Neural crest cell (in vitro differentiated cells): ENCODE data around the gene RPS19. TPM values are rescaled to one million over a fixed set of nuclear protein-coding genes. Genes with fewer than 3 reads are reported as not detected.

Experiments used
- DNase-seq: peaks from one replicate; pipeline ENCODE4 v3.0.0; 2021; ENCODE audit warnings: low read depth, mixed read lengths, low spot score
- H3K27ac Mint-ChIP-seq: one replicate; pipeline ENCODE4 v1.8.0; 2021; ENCODE audit warnings: mild to moderate bottlenecking, mixed read lengths; ENCODE audit not compliant: unreplicated experiment
- H3K27me3 Mint-ChIP-seq: 2 replicates; pipeline ENCODE4 v1.8.0; 2021; ENCODE audit warnings: low read depth, mild to moderate bottlenecking, mixed read lengths
- H3K36me3 Mint-ChIP-seq: 2 replicates; pipeline ENCODE4 v1.8.0; 2021; ENCODE audit warnings: low read depth, mild to moderate bottlenecking, mixed read lengths
- H3K4me1 Mint-ChIP-seq: 2 replicates; pipeline ENCODE4 v1.8.0; 2021; ENCODE audit warnings: mixed read lengths
- H3K4me3 Mint-ChIP-seq: one replicate; pipeline ENCODE4 v1.8.0; 2021; ENCODE audit warnings: mild to moderate bottlenecking, mixed read lengths
- H3K9me3 Mint-ChIP-seq: 2 replicates; pipeline ENCODE4 v1.8.0; 2021; ENCODE audit warnings: mixed read lengths
- long read RNA-seq: library from polyadenylated mRNA; unstranded; transcript quantifications from one replicate; pipeline ENCODE4 v2.0.0, GENCODE V29; 2020
- total RNA-seq: library from RNA; stranded (reverse); gene quantifications from 2 replicates; pipeline ENCODE4 v1.2.1, GENCODE V29; 2021
- TF ChIP-seq, protein P1 (sequence below): fragments of 200-600 bp; sonication (generic); conservative IDR thresholded peaks from 2 replicates; pipeline ENCODE4 v1.5.0; 2021; ENCODE audit warnings: antibody characterized with exemption, mild to moderate bottlenecking

The RPS19 gene
- total RNA-seq: 2,492 and 2,613 TPM in 2 replicates
- long read RNA-seq, transcript RPS19-206 (6 exons, 2,359 nt): major isoform, 991 of 1,026 reads
- long read RNA-seq, partial matches to known transcripts: 32 of 1,026 reads
- long read RNA-seq, other reads (novel, unspliced or antisense): 2 of 1,026 reads

DNA sequence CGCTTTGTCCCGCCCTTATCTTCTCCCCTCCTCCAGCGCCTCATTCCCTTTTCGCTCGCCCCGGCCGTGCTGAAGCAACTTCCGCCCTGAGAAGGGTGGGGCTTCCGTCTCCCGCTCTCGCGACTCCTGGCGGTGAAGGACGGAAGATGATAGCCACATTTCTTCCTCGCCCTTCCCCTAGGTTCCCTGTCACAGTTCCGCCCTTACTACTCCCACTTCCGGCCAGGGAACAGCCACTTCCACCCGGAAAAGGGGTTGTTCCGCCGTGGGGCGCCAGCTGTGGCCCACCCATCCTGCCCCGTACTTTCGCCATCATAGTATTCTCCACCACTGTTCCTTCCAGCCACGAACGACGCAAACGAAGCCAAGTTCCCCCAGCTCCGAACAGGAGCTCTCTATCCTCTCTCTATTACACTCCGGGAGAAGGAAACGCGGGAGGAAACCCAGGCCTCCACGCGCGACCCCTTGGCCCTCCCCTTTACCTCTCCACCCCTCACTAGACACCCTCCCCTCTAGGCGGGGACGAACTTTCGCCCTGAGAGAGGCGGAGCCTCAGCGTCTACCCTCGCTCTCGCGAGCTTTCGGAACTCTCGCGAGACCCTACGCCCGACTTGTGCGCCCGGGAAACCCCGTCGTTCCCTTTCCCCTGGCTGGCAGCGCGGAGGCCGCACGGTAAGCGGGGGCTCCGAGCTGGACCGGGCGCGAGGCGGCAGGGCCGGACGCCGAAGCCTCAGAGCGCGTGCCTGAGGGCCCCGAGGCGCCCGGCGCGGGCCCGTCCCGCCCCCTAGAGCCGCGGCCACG lies at the start of gene RPS19:
RPS19 (plus strand) TSS at position 638 of the 801 bp plus-strand sequence. CDS start 520 bp downstream, outside the sequence.
- TF ChIP-seq, protein P1, sequence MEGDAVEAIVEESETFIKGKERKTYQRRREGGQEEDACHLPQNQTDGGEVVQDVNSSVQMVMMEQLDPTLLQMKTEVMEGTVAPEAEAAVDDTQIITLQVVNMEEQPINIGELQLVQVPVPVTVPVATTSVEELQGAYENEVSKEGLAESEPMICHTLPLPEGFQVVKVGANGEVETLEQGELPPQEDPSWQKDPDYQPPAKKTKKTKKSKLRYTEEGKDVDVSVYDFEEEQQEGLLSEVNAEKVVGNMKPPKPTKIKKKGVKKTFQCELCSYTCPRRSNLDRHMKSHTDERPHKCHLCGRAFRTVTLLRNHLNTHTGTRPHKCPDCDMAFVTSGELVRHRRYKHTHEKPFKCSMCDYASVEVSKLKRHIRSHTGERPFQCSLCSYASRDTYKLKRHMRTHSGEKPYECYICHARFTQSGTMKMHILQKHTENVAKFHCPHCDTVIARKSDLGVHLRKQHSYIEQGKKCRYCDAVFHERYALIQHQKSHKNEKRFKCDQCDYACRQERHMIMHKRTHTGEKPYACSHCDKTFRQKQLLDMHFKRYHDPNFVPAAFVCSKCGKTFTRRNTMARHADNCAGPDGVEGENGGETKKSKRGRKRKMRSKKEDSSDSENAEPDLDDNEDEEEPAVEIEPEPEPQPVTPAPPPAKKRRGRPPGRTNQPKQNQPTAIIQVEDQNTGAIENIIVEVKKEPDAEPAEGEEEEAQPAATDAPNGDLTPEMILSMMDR: peak; percentile 69
- H3K9me3 Mint-ChIP-seq: no peaks in the 10 kb centered on the region
- peak; percentile 99 for DNase-seq
- peaks cover 42% of the 10 kb centered on the region for H3K4me1 Mint-ChIP-seq
- peak within 1 kb of the TSS; percentile 99 for H3K27ac Mint-ChIP-seq
- H3K4me3 Mint-ChIP-seq: peak within 1 kb of the TSS; percentile 94
- peaks cover 37% of the 10 kb centered on the region for H3K27me3 Mint-ChIP-seq
- peaks cover 30% of the 10 kb centered on the region for H3K36me3 Mint-ChIP-seq

DNA sequence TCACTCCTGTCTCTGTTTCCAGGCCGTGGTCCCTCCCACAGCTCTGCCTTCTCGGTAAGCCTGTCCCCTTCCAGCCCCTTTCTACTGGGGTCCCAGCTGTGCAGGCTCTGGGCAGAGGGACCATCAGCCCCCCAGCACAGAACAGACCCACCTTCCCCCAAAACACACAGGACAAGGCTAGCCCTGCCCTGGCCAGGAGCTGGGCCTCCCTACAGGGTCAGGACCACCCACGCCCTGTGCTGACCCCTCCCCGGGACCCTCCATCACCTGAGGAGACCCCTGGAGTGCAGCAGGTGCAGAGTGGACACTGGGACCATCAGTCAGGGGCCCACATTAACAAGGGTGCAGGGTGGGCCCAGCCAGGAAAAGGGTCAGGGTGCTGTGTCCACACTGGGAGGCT lies 49.8 kb upstream of the RPS19 start:
- H3K9me3 Mint-ChIP-seq: no peaks in the 10 kb centered on the region
- no peaks in the 10 kb centered on the region for H3K36me3 Mint-ChIP-seq
- no peak overlapping the region for H3K4me3 Mint-ChIP-seq
- peaks cover 48% of the 10 kb centered on the region for H3K27me3 Mint-ChIP-seq
- H3K27ac Mint-ChIP-seq: no peak overlapping the region
- TF ChIP-seq, protein P1: no peak
- no peaks in the 10 kb centered on the region for H3K4me1 Mint-ChIP-seq
- no peak for DNase-seq

DNA sequence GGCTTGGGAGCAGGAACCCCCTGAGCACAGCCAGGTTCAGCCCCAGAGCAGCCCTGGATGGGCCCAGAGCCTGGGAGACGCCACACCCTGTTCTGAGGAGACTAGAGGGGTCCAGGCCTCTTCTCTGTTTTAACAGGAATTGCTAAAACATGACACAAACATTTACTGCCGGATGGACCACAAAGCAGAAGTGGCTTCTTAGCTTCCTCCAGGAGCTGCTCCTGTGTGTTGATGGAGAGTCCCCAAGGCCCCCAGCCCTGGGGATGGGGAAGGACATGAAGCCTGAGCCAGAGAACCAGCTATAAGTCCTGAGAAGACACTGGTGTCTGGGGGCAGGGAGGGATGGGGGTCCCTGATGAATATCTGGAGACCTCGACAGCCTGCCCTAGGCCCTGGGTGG lies 49.0 kb upstream of the RPS19 start:
- Mint-ChIP-seq H3K9me3 (no peaks in the 10 kb centered on the region), H3K27me3 (peaks cover 48% of the 10 kb centered on the region), H3K27ac (no peak overlapping the region), H3K4me1 (no peaks in the 10 kb centered on the region), H3K4me3 (no peak overlapping the region), H3K36me3 (no peaks in the 10 kb centered on the region)
- no peak for DNase-seq
- TF ChIP-seq, protein P1: no peak

DNA sequence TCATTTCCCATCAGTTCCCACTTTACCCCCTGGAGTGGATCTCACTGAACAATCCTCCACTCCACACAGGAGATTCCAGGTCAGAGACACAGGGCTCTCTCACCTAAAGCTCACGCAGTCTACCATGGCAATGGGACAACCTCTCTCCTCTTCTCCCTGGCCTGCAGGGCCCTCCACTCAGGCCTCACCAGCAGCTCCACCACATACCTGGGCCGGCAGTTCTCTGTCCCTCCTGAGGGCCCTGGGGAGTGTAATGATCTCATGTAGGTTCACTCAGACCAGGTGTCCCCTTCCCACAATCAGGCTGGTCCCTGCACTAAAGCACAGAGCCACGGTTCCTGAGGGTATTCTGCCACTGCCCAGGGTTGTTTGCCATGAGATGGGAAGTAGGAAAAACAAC lies 48.1 kb upstream of the RPS19 start:
- DNase-seq: no peak
- peaks cover 45% of the 10 kb centered on the region for H3K27me3 Mint-ChIP-seq
- no peaks in the 10 kb centered on the region for H3K9me3 Mint-ChIP-seq
- no peak overlapping the region for H3K4me3 Mint-ChIP-seq
- no peaks in the 10 kb centered on the region for H3K36me3 Mint-ChIP-seq
- no peak overlapping the region for H3K27ac Mint-ChIP-seq
- H3K4me1 Mint-ChIP-seq: no peaks in the 10 kb centered on the region
- TF ChIP-seq, protein P1: no peak

DNA sequence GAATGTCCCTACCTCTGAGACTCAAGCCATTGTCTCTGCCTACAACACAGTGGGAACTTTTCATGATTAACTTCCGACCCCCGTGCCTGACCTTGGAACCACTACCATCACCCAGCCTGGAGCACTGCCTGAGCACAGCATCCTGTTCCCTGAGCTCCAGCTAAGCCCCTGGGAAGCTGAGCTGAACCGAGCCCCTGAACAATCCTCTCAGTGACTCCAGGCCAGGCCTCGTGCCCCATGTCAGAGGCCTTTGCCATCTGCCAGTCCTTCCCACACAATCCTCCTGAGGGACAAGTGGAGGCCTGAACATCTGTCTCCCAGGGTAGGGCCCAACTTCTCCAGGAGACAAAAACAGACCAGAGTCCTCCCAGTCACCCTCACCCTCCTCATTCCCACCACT lies 46.1 kb upstream of the RPS19 start:
- Mint-ChIP-seq H3K4me3 (no peak overlapping the region), H3K27me3 (peaks cover 51% of the 10 kb centered on the region), H3K4me1 (no peaks in the 10 kb centered on the region), H3K9me3 (no peaks in the 10 kb centered on the region), H3K27ac (no peak overlapping the region), H3K36me3 (no peaks in the 10 kb centered on the region)
- no peak for DNase-seq
- TF ChIP-seq, protein P1: no peak
